NCI-H1930 (cell line): Measurements from ENCODE around the gene ZP3.
"Not testable (repeated sequence)": the region's sequence is repeated elsewhere in the genome, so short reads cannot be mapped to it uniquely, and the experiment has no call there.

Experiments
- DNase-seq, 2 experiments: peaks; one replicate each; lab custom pipeline; 2025; lab: John Stamatoyannopoulos, UW

Gene ZP3

DNA sequence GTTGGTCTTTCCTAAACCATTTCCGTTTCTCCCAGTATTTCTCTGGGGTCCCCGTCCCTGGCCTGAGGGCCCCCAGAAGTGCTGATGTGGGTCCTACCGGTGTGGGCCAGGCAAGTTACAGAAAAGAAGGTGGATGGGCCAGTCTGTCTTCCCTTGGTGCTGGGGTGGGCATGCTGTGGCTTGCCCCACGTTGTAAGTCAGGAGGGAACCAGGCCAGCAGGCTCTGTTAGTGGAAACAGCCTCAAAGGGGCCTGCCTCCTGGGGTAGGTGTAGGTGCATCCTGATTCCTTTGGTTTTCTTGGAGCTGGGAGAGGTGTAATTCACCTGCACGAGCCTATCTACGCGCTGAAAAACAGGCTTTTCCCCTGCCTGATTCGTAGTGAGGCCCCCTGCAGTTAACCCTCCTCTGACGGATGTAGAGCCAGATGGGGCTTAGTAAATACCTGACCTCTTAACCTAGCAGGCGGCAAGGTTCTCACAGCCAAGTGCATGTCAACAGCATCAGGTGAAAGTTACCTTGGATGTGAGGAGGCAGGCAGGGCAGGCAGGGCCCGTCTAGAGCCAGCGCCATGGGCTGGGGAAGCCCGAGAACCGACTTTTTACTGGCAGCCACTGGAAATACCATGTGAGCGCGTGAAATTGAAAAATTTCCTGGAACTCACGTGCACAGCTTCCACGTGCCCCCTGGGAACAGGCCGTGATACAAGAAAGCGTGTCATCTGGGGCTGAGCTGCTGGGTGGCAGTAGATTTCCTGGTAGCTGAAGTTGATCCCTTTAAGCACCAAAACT, 61.3 kb downstream of the ZP3 start:
- DNase-seq = not testable (repeated sequence)

DNA sequence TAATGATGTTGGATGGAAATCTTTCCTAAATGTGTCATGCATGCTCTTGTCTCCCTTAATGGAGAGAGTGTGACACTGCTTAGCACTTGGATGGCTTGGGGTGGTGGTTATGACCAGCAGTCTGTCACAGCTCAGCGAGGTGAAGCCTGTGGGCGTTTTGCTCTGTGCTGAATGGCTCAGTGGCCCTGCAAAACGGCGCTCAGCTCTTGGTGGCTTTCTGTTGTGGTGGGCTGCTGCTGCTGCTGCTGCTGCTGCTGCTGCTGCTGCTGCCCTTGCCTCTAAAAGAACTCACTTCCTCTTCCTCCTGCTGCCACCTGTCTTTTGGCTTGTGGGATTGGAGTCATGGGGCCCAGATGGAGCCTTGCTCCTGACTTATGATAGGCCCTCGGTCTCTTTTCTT, 61.9 kb downstream of the ZP3 start:
- not testable (repeated sequence) for DNase-seq

DNA sequence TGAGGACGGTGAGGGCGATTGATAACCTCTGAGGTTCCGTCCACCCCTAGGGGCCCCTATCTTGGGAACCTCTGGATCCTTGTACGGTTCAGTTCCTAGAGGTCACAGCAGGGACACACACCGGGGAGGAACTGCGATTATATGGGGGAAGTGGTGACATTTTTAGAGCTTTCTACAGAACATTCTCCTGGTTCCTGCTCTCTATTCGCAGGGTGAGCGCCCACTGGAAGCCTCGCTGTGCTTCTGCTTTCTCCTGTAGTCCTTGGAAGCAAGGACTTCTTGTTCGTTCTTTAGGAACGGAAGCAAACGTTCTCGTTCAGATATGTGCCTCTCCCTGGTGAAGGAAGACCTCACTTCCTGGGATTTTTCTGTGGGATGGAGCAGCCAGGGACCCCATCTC, 63.2 kb downstream of the ZP3 start:
- not testable (repeated sequence) for DNase-seq
